Stomach (tissue), 4 donors: Measurements from ENCODE around the gene LBX2.

ENCODE experiments used
- POLR2A ChIP-seq, 4 donors: fragments of 450-650 bp; IDR thresholded peaks; one replicate each; pipeline ENCODE4 v1.6.1; 2016; ENCODE audit warnings: antibody characterized with exemption in 4 of 4, control low read depth in 2 of 4, mild to moderate bottlenecking in 1 of 4, moderate library complexity in 1 of 4
- TF ChIP-seq, protein P1 (sequence below), 7 experiments: fragments of 450-650 bp in 4 of 7; fragments of 200-600 bp in 3 of 7; sonication (generic) in 3 of 7; IDR thresholded peaks; one replicate each; pipeline ENCODE4 v1.5.1; 2016 to 2019; ENCODE audit warnings: antibody characterized with exemption in 7 of 7, control low read depth in 2 of 7, mild to moderate bottlenecking in 1 of 7

GRCh38 chr2:74533464-74533863, 34.1 kb upstream of the LBX2 start:
- TF ChIP-seq, protein P1, sequence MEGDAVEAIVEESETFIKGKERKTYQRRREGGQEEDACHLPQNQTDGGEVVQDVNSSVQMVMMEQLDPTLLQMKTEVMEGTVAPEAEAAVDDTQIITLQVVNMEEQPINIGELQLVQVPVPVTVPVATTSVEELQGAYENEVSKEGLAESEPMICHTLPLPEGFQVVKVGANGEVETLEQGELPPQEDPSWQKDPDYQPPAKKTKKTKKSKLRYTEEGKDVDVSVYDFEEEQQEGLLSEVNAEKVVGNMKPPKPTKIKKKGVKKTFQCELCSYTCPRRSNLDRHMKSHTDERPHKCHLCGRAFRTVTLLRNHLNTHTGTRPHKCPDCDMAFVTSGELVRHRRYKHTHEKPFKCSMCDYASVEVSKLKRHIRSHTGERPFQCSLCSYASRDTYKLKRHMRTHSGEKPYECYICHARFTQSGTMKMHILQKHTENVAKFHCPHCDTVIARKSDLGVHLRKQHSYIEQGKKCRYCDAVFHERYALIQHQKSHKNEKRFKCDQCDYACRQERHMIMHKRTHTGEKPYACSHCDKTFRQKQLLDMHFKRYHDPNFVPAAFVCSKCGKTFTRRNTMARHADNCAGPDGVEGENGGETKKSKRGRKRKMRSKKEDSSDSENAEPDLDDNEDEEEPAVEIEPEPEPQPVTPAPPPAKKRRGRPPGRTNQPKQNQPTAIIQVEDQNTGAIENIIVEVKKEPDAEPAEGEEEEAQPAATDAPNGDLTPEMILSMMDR (IDR thresholded peaks at IDR 0.05), result no peak
- no peak for TF ChIP-seq POLR2A (IDR thresholded peaks at IDR 0.05)
